AG04449 (cell line): ENCODE results near the gene KCNN2.
"Not testable (repeated sequence)": the region's sequence is repeated elsewhere in the genome, so short reads cannot be mapped to it uniquely, and the experiment has no call there.

Experiments
- CTCF ChIA-PET: fragments of 350-600 bp; formaldehyde crosslinking; extraction: SDS; loops from one replicate; lab custom pipeline; 2021; ENCODE audit warnings: antibody characterized with exemption; lab: Yijun Ruan, JAX
- POLR2A ChIA-PET: fragments of 400-600, 350-600 bp; formaldehyde crosslinking; extraction: SDS; loops from one replicate; lab custom pipeline; 2020; ENCODE audit warnings: antibody characterized with exemption, inconsistent platforms; lab: Yijun Ruan, JAX
- DNase-seq: peaks from one replicate; pipeline ENCODE4 v3.0.0-alpha.2; 2010; ENCODE audit warnings: low read depth, low spot score
- H3K4me3 ChIP-seq: 2 replicates; pipeline ENCODE4 v1.5.1; 2011; ENCODE audit warnings: low read depth, mild to moderate bottlenecking, control low read depth, low read length
- CTCF ChIP-seq: IDR thresholded peaks from one replicate; pipeline ENCODE4 v1.5.1; 2011; ENCODE audit warnings: mild to moderate bottlenecking, moderate library complexity, low read length, control low read depth, inconsistent platforms; ENCODE audit not compliant: insufficient read depth; ENCODE audit errors: missing control alignments

KCNN2 gene

GRCh38 chr5:114418176-114419066 lies 56.6 kb downstream of the KCNN2 start:
- DNase-seq: no peak
- POLR2A ChIA-PET: no interaction called here

GRCh38 chr5:114419067-114419388 lies 57.2 kb downstream of the KCNN2 start:
- no peak overlapping the region for H3K4me3 ChIP-seq
- no peak for TF ChIP-seq CTCF
- CTCF ChIA-PET: interaction anchor here (1.1 kb wide), 1 partner anchor 31 kb away, joined by 4 read pairs; no protein-coding TSS in a partner anchor
- POLR2A ChIA-PET: no interaction called here
- no peak for DNase-seq

More at GRCh38 chr5:114418176-114419066, 56.6 kb downstream of the KCNN2 start:
- H3K4me3 ChIP-seq: no peak overlapping the region
- TF ChIP-seq CTCF: no peak
- CTCF ChIA-PET: interaction anchor here (1.1 kb wide), 1 partner anchor 32 kb away, joined by 4 read pairs; no protein-coding TSS in a partner anchor

GRCh38 chr5:114419959-114420358 lies 58.1 kb downstream of the KCNN2 start:
- ChIA-PET CTCF (interaction anchor here (1.3 kb wide), 1 partner anchor 27 kb away, joined by 5 read pairs; no protein-coding TSS in a partner anchor), POLR2A (no interaction called here)
- no peak for TF ChIP-seq CTCF
- H3K4me3 ChIP-seq: no peak overlapping the region
- DNase-seq: peak; percentile 75

- TF ChIP-seq CTCF: no peak
- no peak for DNase-seq
- POLR2A ChIA-PET: no interaction called here
- no peak overlapping the region for H3K4me3 ChIP-seq
- CTCF ChIA-PET: interaction anchor here (1.5 kb wide), 1 partner anchor 23 kb away, joined by 4 read pairs; no protein-coding TSS in a partner anchor
These were observed 65.3 kb downstream of the KCNN2 start for GRCh38 chr5:114427204-114427603.

GRCh38 chr5:114430532-114430931 lies 68.7 kb downstream of the KCNN2 start:
- H3K4me3 ChIP-seq: no peak overlapping the region
- no peak for DNase-seq
- no peak for TF ChIP-seq CTCF
- ChIA-PET POLR2A (no interaction called here), CTCF (no interaction called here)

GRCh38 chr5:114432684-114433083 lies 70.8 kb downstream of the KCNN2 start:
- H3K4me3 ChIP-seq, DNase-seq, CTCF ChIA-PET, POLR2A ChIA-PET: not testable (repeated sequence)
